Measurements from ENCODE around the gene KRTAP10-3.

DNA sequence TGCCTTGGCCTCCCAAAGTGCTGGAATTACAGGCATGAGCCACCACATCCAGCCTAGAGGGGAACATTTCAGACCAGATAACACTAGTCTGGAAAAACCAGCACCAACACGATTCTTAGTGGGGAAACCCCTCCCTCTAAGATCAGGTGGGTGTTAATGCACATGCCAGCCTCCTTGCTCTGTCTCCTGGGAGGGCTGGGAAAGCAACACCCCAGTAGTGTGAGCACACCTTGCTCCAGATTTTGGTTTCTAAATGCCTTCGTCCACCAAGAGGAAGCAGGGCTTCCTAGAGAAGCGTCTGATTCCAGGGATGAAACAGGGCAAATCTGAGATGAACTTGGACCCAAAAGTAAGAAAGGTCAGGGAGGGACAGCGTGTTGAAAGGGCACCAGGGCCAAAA lies 12.7 kb upstream of the KRTAP10-3 start:
- TF ChIP-seq POLR2A (IDR thresholded peaks at IDR 0.05) (no peak), CTCF (IDR thresholded peaks at IDR 0.05) (no peak)
